Testis (tissue), 2 donors: ENCODE measurements around the gene RNF175.

Source experiments
- CTCF ChIP-seq, 3 experiments: fragments of 450-650 bp in 2 of 3; fragments of 200-600 bp in 1 of 3; sonication (generic) in 1 of 3; IDR thresholded peaks; one replicate each; pipeline ENCODE4 v1.5.1; 2016 to 2019; ENCODE audit warnings: antibody characterized with exemption in 3 of 3, mild to moderate bottlenecking in 2 of 3, moderate library complexity in 1 of 3
- POLR2A ChIP-seq: fragments of 450-650 bp; IDR thresholded peaks from one replicate; pipeline ENCODE4 v1.6.1; 2017; ENCODE audit warnings: antibody characterized with exemption, mild to moderate bottlenecking, moderate library complexity

GRCh38 chr4:153781717-153782416, 22.0 kb upstream of the RNF175 start:
- TF ChIP-seq CTCF (IDR thresholded peaks at IDR 0.05): no peak
- TF ChIP-seq POLR2A: no peak
